ENCODE measurements around the gene NAA10. TPM values are rescaled to one million over a fixed set of nuclear protein-coding genes. Genes with fewer than 3 reads are reported as not detected.

The NAA10 gene
- total RNA-seq, 3 donors from 2014 or later, result 57.7 to 81.0 (median 79.2) TPM

DNA sequence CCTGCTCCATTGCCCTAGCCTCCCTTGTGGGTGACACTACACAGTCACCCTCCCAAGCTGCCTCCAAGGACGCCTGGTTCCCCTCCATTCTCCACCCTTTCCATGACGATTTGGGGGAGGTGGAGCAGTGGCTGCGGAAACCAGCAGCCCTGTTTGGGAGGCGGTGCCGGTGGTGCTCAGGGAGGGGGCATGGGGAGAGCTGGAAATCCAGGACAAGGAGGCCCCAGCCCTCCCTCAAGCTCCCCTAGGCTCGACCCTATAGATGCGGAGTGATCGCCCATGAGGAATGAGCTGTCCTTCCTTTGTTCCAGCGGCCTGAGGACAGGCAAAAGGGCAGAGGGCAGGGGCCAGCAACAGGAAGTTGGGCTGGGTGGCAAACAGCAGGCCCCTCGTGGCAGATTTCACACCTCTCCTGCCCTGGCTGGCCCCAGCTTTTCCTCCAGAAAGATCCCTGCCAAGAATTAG, 13.2 kb upstream of the NAA10 start:
- Histone ChIP-seq H3K4me1 (no peaks in the 10 kb centered on the region), H3K27me3 (peaks cover 0 to 25% of the 10 kb centered on the region in 2 donors), H3K36me3 (no peaks in the 10 kb centered on the region), H3K4me3 (no peak overlapping the region), H3K27ac (no peak overlapping the region), H3K9me3 (no peaks in the 10 kb centered on the region)
- TF ChIP-seq, protein P1, sequence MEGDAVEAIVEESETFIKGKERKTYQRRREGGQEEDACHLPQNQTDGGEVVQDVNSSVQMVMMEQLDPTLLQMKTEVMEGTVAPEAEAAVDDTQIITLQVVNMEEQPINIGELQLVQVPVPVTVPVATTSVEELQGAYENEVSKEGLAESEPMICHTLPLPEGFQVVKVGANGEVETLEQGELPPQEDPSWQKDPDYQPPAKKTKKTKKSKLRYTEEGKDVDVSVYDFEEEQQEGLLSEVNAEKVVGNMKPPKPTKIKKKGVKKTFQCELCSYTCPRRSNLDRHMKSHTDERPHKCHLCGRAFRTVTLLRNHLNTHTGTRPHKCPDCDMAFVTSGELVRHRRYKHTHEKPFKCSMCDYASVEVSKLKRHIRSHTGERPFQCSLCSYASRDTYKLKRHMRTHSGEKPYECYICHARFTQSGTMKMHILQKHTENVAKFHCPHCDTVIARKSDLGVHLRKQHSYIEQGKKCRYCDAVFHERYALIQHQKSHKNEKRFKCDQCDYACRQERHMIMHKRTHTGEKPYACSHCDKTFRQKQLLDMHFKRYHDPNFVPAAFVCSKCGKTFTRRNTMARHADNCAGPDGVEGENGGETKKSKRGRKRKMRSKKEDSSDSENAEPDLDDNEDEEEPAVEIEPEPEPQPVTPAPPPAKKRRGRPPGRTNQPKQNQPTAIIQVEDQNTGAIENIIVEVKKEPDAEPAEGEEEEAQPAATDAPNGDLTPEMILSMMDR (IDR thresholded peaks at IDR 0.05), result no peak
- TF ChIP-seq POLR2AphosphoS5 (IDR thresholded peaks at IDR 0.05) (no peak), POLR2A (IDR thresholded peaks at IDR 0.05) (no peak)
- intact Hi-C loops (cut with DNase I; ENCODE audit: low total_unique reads), result no loop called here
- DNase-seq (ENCODE audit: low spot score in 2 of 2), result no peak

GRCh38 chrX:153947009-153947769, 12.4 kb upstream of the NAA10 start:
- H3K27ac ChIP-seq, result no peak overlapping the region
- H3K36me3 ChIP-seq, result no peaks in the 10 kb centered on the region
- no peaks in the 10 kb centered on the region for H3K9me3 ChIP-seq
- no peak overlapping the region for H3K4me3 ChIP-seq
- TF ChIP-seq POLR2A (IDR thresholded peaks at IDR 0.05) (no peak), POLR2AphosphoS5 (IDR thresholded peaks at IDR 0.05) (no peak)
- TF ChIP-seq, protein P1 (IDR thresholded peaks at IDR 0.05), result peak; percentile 47 to 70 (median 52)
- peak in 1 of 2 donors; percentile 59 for DNase-seq (ENCODE audit: low spot score in 2 of 2)
- H3K4me1 ChIP-seq, result no peaks in the 10 kb centered on the region
- intact Hi-C loops (cut with DNase I; ENCODE audit: low total_unique reads), result no loop called here
- peaks cover 0 to 32% of the 10 kb centered on the region in 2 donors for H3K27me3 ChIP-seq

- DNase-seq (ENCODE audit: low spot score in 2 of 2), result no peak
- intact Hi-C loops (cut with DNase I; ENCODE audit: low total_unique reads), result no loop called here
- peaks cover 0 to 39% of the 10 kb centered on the region in 2 donors for H3K27me3 ChIP-seq
- no peaks in the 10 kb centered on the region for H3K9me3 ChIP-seq
- H3K36me3 ChIP-seq, result no peaks in the 10 kb centered on the region
- H3K4me1 ChIP-seq, result no peaks in the 10 kb centered on the region
- no peak overlapping the region for H3K4me3 ChIP-seq
- no peak overlapping the region for H3K27ac ChIP-seq
- TF ChIP-seq POLR2A (IDR thresholded peaks at IDR 0.05) (no peak), POLR2AphosphoS5 (IDR thresholded peaks at IDR 0.05) (no peak)
- TF ChIP-seq, protein P1 (IDR thresholded peaks at IDR 0.05), result no peak
Measured at GRCh38 chrX:153945956-153946943, 11.4 kb upstream of the NAA10 start.

DNA sequence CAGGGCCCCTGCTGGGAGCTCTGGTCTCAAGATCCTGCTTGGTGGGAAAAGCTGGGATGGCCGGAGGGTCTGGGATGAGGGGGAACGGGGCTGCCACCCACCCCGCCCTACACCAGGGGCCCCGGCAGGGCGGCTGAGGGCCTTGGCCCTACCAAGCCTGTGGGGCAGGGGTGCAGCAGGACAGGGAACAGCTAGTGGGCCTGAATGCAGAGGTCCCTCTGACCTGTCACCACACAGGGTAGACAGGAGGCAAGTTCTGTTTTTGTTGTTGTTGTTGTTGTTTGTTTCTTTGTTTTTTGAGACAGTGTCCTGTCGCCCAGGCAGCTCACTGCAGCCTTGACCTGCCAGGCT, 9.9 kb upstream of the NAA10 start:
- H3K9me3 ChIP-seq, result no peaks in the 10 kb centered on the region
- H3K27ac ChIP-seq, result no peak overlapping the region
- H3K27me3 ChIP-seq, result peaks cover 0 to 47% of the 10 kb centered on the region in 2 donors
- DNase-seq (ENCODE audit: low spot score in 2 of 2), result no peak
- TF ChIP-seq POLR2A (IDR thresholded peaks at IDR 0.05) (no peak), POLR2AphosphoS5 (IDR thresholded peaks at IDR 0.05) (no peak)
- TF ChIP-seq, protein P1 (IDR thresholded peaks at IDR 0.05), result no peak
- peak overlapping the region; percentile 29 to 51 (median 43) for H3K4me3 ChIP-seq
- intact Hi-C loops (cut with DNase I; ENCODE audit: low total_unique reads), result no loop called here
- H3K4me1 ChIP-seq, result no peaks in the 10 kb centered on the region
- no peaks in the 10 kb centered on the region for H3K36me3 ChIP-seq

All from breast epithelium (tissue), 4 donors.